SH-SY5Y (cell line): ENCODE results near the gene CTAGE8.
"Not testable (repeated sequence)": the region's sequence is repeated elsewhere in the genome, so short reads cannot be mapped to it uniquely, and the experiment has no call there.

ENCODE experiments used
- GATA2 ChIP-seq: IDR thresholded peaks from 2 replicates; pipeline ENCODE4 v1.6.1; 2011; ENCODE audit warnings: mild to moderate bottlenecking, low read depth, low read length
- GATA3 ChIP-seq: IDR thresholded peaks from 2 replicates; pipeline ENCODE4 v1.6.1; 2011; ENCODE audit warnings: low read depth, mild to moderate bottlenecking, low read length, moderate library complexity

DNA sequence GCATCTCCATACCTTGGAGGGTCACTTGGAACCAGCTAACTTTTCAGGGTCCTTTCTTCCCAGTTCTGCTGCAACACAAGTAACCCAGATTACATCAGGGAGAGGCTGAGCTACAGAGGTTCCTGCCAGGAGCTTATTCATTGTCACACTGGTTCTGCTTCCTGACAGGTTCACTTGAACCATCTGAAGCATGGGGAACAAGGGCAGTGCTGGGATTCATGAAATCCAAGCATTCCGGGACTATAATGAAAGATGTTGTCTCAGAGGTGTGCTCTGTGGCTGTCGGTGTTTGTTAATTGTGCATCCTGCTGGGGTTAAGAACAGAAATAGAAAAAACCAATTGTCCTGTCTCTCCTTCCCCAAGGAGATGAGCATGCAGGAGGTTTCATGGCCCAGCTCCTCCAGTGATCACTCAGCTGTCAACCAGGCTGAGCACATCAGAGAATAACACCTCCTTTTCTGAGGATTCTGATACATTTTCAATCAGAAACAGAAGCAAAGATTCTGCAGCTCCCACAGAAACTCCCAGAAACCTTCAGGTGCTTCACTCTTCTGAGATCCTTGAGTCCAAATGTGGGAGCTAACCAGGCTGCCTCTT lies 42.9 kb upstream of the CTAGE8 start, which contains the start of gene OR2A1:
- not testable (repeated sequence) for TF ChIP-seq GATA2, GATA3
